Uterus (tissue), 4 donors: ENCODE measurements around the gene DUOXA1. TPM values are rescaled to one million over a fixed set of nuclear protein-coding genes. Genes with fewer than 3 reads are reported as not detected.

Source experiments
- DNase-seq, 2 donors: peaks; one replicate each; pipeline ENCODE4 v3.0.0-alpha.2; 2019 to 2020
- H3K27ac ChIP-seq, 2 donors: fragments of 200-600 bp; sonication (generic); 1 replicate in 1 of 2; 2 replicates in 1 of 2; pipeline ENCODE4 v1.5.1; 2016 to 2018
- H3K27me3 ChIP-seq, 2 donors: fragments of 200-600 bp; sonication (generic); one replicate each; pipeline ENCODE4 v1.5.1; 2018 to 2019; ENCODE audit warnings: control low read depth in 1 of 2
- H3K36me3 ChIP-seq, 2 donors: fragments of 200-600 bp; sonication (generic); one replicate each; pipeline ENCODE4 v1.5.1; 2019; ENCODE audit warnings: control low read depth in 1 of 2
- H3K4me1 ChIP-seq, 2 donors: fragments of 200-600 bp; sonication (generic); one replicate each; pipeline ENCODE4 v1.5.1; 2018 to 2019; ENCODE audit warnings: control low read depth in 1 of 2
- H3K4me3 ChIP-seq, 2 donors: fragments of 200-600 bp; sonication (generic); 1 replicate in 1 of 2; 2 replicates in 1 of 2; pipeline ENCODE4 v1.5.1; 2018 to 2019; ENCODE audit warnings: mild to moderate bottlenecking in 1 of 2
- H3K9me3 ChIP-seq, 2 donors: fragments of 200-600 bp; sonication (generic); one replicate each; pipeline ENCODE4 v1.5.1; 2019; ENCODE audit warnings: control low read depth in 1 of 2
- CTCF ChIP-seq, 4 experiments: fragments of 200-600 bp in 2 of 4; fragments of 450-650 bp in 2 of 4; sonication (generic) in 2 of 4; IDR thresholded peaks; one replicate each; pipeline ENCODE4 v1.5.1; 2016 to 2019; ENCODE audit warnings: antibody characterized with exemption in 4 of 4, mild to moderate bottlenecking in 2 of 4, moderate library complexity in 1 of 4
- POLR2A ChIP-seq, 2 donors: fragments of 450-650 bp; IDR thresholded peaks; one replicate each; pipeline ENCODE4 v1.6.1; 2016; ENCODE audit warnings: antibody characterized with exemption in 2 of 2, mild to moderate bottlenecking in 1 of 2, moderate library complexity in 1 of 2
- intact Hi-C: fragments of 100-400 bp; cut with DNase I; formaldehyde crosslinking; loops from one replicate; pipeline ENCODE4 v1.15.1; 2023; ENCODE audit warnings: low total_unique reads
- total RNA-seq, 4 donors: library from RNA; depleted of rRNA in 3 of 4; stranded (reverse); fragments of >200 nt in 3 of 4; gene quantifications; one replicate each; pipeline versions ENCODE4 v1.1.0 to v1.2.4, GENCODE V29; 2014 to 2023
- donor health status: DM: yes; HTN: yes; CAD: no.

The DUOXA1 gene
- total RNA-seq, 4 donors from 2014 or later, result 1.4 to 2.5 TPM; not detected in 2

GRCh38 chr15:45093622-45094357 is 35.9 kb downstream of the DUOXA1 start:
- Histone ChIP-seq H3K27me3 (no peaks in the 10 kb centered on the region), H3K36me3 (no peaks in the 10 kb centered on the region), H3K27ac (no peak overlapping the region), H3K4me3 (no peak overlapping the region), H3K4me1 (no peaks in the 10 kb centered on the region), H3K9me3 (no peaks in the 10 kb centered on the region)
- intact Hi-C loops, result no loop called here
- no peak for DNase-seq
- no peak for TF ChIP-seq POLR2A (IDR thresholded peaks at IDR 0.05)
- no peak for TF ChIP-seq CTCF (IDR thresholded peaks at IDR 0.05)

- Histone ChIP-seq H3K36me3 (no peaks in the 10 kb centered on the region), H3K27me3 (no peaks in the 10 kb centered on the region), H3K4me3 (no peak overlapping the region), H3K9me3 (no peaks in the 10 kb centered on the region), H3K4me1 (no peaks in the 10 kb centered on the region), H3K27ac (no peak overlapping the region)
- no peak for DNase-seq
- intact Hi-C loops, result no loop called here
- TF ChIP-seq CTCF (IDR thresholded peaks at IDR 0.05) (no peak), POLR2A (IDR thresholded peaks at IDR 0.05) (no peak)
Measured at GRCh38 chr15:45093013-45093412, 36.7 kb downstream of the DUOXA1 start.

- Histone ChIP-seq H3K4me3 (no peak overlapping the region), H3K9me3 (no peaks in the 10 kb centered on the region), H3K27me3 (no peaks in the 10 kb centered on the region), H3K4me1 (no peaks in the 10 kb centered on the region), H3K27ac (no peak overlapping the region), H3K36me3 (no peaks in the 10 kb centered on the region)
- no peak for TF ChIP-seq CTCF (IDR thresholded peaks at IDR 0.05)
- TF ChIP-seq POLR2A (IDR thresholded peaks at IDR 0.05), result no peak
- no peak for DNase-seq
- intact Hi-C loops, result no loop called here
Measured at GRCh38 chr15:45091576-45091975, 38.1 kb downstream of the DUOXA1 start.

- Histone ChIP-seq H3K36me3 (no peaks in the 10 kb centered on the region), H3K4me1 (no peaks in the 10 kb centered on the region), H3K4me3 (no peak overlapping the region), H3K9me3 (no peaks in the 10 kb centered on the region), H3K27ac (no peak overlapping the region), H3K27me3 (no peaks in the 10 kb centered on the region)
- no peak for DNase-seq
- intact Hi-C loops, result no loop called here
- TF ChIP-seq CTCF (IDR thresholded peaks at IDR 0.05), result no peak
- TF ChIP-seq POLR2A (IDR thresholded peaks at IDR 0.05), result no peak
Measured at GRCh38 chr15:45091161-45091560, 38.5 kb downstream of the DUOXA1 start.

GRCh38 chr15:45089712-45090373 is 39.8 kb downstream of the DUOXA1 start:
- Histone ChIP-seq H3K27me3 (no peaks in the 10 kb centered on the region), H3K36me3 (no peaks in the 10 kb centered on the region), H3K27ac (no peak overlapping the region), H3K4me1 (no peaks in the 10 kb centered on the region), H3K9me3 (no peaks in the 10 kb centered on the region), H3K4me3 (no peak overlapping the region)
- no peak for DNase-seq
- TF ChIP-seq CTCF (IDR thresholded peaks at IDR 0.05) (no peak), POLR2A (IDR thresholded peaks at IDR 0.05) (no peak)
- intact Hi-C loops, result no loop called here
